Renal pelvis (tissue), 4 donors: Measurements from ENCODE around the gene DNAJC7. TPM values are rescaled to one million over a fixed set of nuclear protein-coding genes. Genes with fewer than 3 reads are reported as not detected.
A peak's percentile ranks its signal among the peaks of the same experiment; 100 is the strongest.

Experiments
- DNase-seq: peaks from one replicate; pipeline ENCODE4 v3.0.0-alpha.2; 2013
- polyA plus RNA-seq, 3 donors: library from polyadenylated mRNA; unstranded; fragments of 120-200 nt; gene quantifications; one replicate each; pipeline ENCODE4 v1.2.1, GENCODE V29; 2013; ENCODE audit not compliant: insufficient read length in 3 of 3

The DNAJC7 gene
- polyA plus RNA-seq, 3 donors, result 140 to 165 (median 150) TPM

DNA sequence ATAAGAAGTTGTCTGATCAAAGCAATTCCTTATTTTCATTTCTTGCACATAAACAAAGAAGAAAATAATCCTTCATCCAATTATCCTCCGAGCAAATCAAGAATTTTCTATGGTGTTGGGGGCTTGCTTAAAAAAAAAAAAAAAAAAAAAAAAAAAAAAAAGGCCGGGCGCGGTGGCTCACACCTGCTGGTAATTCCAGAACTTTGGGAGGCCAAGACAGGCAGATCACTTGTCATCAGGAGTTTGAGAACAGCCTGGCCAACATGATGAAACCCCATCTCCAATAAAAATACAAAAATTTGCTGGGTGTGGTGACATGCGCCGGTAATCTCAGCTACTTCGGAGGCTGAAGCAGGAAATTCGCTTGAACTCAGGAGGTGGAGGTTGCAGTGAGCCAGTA, 31.3 kb downstream of the DNAJC7 start:
- DNase-seq, result no peak

DNA sequence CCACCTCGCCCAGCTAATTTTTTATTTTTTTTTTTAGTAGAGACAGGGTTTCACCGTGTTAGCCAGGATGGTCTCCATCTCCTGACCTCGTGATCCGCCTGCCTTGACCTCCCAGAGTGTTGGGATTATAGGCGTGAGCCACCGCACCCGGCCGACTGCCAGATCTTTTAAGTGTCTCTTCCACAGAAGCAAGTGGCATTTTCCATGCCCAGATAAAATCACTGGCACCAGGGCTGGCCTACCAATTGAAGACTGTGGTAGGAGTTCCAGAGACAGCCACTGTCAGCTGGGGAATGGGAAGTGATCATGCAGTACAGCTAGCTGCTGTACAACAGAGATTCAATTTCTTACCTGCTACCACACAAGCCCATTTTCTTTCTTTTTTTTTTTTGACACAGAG, 32.8 kb downstream of the DNAJC7 start:
- DNase-seq, result no peak

DNA sequence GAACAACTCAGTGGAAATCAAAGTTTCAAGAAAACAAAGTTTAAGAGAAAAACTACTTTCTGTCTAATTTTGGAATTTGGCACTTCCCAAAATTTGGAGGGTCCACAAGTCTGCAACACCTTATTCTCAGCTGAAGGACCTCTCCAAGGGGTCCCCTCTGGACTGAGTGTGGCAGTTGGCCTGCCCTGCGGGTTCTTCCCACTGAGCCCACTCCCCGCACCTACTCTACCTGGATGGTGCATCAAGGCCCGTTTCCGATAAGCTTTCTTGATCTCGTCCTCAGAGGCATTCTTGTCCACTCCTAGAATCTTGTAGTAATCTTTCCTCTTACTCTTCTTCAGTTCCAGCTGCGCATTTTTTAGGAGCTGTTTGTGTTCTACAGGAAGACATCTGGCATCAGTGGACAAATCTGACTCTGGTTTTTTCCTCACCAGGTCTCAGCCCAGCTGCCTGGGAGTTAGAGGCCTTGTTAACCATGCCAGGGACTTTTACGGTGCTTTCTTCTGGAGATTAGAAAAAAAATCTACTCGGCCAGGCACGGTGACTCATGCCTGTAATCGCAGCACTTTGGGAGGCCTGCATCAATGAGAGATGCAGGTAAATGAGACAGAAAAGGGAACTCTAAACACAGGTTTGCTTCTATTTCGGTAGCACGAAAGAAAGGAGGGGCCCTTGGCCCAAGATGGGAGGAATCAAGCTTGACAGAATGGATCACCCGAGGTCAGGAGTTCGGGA, 35.0 kb downstream of the DNAJC7 start:
- no peak for DNase-seq

DNA sequence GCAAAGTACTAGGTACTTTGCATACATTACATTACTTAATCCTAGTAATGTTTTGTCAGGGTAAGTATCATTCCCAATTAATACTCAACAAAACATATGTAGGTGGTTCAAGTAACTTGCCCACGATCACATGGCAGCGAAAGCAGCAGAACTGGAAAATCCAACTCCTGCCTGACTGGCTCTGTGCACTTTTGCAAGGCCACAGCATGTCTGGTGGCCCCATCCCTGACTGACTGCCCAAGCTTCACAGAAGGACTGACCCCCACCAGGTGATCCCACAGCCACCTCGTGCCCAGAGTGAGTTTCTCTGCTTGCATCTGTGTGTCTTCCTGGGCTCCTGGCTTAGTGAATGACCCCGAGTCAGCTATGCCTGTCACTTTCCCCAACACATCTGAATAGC, 39.2 kb downstream of the DNAJC7 start:
- DNase-seq, result no peak

DNA sequence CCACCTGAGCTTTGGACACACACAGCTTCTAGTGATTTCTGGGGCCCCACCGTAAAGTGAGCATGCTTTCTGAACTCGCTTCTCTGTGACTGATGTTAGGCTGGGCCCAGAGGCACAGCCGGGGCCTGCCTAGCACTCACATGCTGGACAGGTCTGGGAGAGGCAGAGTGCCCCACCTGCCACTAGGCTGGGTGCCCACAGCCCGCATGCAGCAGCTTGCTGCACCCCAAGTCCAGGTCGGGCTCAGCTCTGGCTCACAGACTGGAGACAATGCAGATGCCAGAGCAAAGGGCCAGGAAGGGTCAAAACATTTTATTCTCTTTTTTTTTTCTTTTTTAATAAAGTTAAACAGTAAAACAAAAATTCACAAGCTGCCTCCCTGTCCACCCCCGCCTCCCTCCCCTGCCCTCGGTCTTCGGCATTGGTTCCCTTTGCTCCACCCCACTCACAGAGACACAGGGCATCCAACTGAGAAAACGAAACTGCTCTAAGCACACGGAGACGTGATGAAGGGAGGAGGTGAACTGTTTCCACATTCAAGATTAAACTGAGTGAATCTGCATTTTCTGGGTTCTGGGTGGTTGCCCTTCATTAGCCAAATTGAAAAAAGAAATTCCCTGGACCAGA, 41.0 kb downstream of the DNAJC7 start:
- DNase-seq, result no peak

DNA sequence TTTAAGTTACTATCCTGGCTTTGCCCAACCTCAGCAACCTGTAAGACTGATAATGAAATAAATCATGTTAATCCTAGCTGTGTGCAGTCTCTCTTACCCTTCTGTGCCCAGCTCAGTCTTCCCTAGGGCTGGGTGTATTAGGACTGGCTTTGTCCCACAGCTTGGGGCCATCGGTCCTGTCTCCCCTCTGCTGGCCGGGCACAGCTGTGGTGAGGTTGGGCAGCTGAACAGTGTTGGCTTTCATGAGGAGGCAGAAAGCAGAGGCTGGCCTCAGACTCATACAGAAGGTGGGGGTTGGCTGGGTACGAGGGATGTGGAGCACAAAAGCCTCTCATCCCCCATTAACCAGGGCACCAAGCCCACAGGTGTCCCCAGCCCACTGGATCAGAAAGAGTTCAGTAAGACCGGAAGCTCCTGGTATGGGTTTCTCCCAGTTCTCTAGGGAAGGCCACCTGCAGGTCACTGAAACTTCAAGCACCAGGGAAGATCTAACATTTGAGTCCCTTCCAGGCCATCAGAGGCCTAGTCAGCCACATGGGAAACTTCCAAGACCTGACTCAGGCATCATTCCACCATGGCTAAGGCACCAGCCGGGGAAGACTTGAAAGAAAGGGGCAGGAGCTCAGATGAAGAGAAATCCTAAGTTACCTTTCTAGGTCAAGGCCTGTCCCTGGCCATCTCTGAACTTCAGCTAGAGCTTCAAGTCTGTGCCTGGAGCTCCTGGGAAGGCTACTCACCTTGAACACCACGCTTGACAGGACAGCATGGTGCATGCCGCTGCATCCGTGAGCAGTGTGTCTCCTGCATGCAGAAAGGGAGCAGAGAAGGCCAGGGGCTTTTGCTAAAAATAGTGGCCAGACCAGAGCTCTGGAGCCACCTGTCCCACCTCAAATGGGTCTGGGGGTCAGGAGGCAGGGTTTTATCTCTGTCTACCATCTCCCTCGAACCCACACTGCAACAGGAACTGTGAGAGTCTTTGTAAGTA, 41.8 kb downstream of the DNAJC7 start:
- DNase-seq, result no peak

DNA sequence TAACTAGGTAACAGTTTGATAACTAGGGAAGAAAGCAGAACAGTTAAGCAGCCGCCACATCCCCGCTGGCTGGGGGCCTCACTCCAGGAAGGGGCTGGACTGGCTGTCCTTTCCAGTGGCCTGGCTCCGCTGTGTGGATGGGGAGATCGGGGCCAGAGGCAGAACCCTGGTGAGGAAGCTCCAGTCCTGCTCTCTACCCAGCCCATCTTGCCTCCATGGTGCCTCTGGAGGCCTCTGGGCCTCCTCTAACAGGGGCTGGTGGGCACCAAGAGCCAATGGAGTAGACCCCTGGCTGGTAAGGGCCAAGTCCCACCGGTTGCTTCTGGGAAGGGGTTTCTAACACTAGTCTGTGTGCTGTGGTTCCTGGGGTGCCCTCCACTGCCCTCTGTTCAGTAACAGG, 42.6 kb downstream of the DNAJC7 start:
- no peak for DNase-seq

DNA sequence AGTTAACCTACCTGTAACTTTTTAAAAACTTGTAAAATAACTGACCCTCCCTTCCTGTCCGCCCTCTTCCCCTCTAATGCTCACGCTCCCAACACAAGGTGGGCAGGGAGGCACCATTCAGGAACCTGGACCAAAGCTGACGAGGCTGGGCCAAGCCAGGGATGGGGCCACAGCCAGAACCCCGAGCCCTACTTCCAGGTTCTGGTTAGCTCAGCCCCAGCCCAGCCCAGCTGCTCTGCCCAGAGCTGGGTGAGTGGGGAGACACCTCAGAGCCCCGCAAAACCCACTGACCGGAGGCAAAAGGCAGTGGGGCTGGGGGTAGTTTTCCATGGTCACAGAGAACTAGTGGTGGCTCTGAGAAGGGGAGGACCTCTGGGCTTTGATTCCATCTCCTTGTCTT, 43.2 kb downstream of the DNAJC7 start:
- no peak for DNase-seq

DNA sequence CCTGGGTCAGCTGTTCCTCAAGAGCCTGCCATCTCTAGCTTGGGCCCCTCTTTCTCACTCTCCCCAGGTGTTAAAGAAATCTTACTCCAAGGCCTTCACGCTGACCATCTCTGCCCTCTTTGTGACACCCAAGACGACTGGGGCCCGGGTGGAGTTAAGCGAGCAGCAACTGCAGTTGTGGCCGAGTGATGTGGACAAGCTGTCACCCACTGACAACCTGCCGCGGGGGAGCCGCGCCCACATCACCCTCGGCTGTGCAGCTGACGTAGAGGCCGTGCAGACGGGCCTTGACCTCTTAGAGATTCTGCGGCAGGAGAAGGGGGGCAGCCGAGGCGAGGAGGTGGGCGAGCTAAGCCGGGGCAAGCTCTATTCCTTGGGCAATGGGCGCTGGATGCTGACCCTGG, 43.8 kb downstream of the DNAJC7 start:
- DNase-seq, result no peak

DNA sequence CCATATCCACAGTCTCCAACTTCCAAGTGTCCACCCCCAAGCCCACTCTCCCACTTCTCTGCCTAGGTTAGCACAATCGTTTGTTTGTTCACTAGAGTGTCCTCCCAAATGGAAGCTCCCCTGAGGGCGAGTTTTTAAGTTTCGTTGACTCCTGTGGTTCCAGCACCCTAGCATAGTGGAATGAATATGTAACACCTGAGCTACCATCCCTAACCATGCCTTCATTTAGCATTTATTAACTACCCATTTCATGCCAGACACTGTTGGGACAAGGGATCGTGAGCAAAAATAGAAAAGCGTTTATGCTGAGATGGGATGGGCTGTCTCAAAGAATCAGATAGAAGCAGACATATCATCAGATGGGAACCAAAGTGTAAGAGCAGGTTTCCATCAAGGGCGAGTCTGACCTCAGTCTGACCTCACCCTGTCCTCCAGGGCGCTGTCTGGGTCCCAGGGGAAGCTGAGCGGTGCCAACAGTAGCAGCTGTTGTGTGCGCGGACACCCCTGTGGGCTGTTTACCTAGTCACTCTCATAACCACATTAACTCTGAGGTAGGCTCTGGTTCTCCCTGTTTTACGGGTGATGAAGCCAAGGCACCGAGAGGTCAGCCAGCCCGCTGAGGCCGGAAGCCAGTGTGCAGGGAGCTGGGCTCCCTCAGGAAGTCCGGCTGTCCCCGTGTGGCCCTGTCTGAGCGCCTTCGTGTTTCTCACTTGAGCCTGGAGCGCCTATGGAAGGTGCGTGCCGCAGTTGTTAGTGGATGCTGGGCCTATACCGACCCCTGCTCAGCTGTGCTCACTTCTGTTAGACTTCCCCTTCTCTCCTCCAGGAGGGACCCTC, 44.5 kb downstream of the DNAJC7 start:
- no peak for DNase-seq

DNA sequence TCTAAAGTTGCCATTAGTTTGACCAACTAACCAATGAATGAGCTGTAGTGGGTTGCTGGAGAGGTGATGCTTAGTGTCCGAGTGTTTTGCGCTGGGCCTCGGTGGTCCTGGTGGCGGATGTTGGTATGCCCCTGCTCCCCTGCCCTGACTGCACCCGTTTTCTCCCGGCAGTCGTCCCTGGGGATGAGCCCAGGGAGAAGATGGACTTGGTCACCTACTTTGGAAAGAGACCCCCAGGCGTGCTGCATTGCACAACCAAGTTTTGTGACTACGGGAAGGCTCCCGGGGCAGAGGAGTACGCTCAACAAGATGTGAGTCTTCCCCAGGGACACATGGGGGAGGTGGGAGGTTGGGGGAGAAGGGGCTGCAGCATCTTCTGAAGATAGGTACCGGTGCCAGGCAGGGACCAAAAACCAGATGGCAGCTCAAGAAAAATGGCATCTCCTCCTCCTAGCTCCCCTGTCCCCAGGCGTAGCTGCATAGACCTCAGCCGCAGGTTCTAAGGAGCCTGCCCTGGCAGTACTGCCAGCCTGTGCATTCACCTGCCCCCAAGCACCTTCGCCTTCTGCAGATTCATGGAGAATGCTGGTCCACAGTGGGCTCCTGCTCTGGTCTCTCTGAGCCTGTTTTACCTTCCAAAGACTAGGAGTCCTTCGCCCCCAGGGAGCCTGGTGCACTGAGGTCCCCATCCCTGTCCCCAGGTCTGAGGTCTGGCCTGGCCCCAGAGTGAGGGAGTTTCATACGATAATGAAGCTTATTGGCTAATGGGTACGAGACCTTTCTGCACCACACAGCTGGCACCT, 45.3 kb downstream of the DNAJC7 start:
- DNase-seq, result no peak

DNA sequence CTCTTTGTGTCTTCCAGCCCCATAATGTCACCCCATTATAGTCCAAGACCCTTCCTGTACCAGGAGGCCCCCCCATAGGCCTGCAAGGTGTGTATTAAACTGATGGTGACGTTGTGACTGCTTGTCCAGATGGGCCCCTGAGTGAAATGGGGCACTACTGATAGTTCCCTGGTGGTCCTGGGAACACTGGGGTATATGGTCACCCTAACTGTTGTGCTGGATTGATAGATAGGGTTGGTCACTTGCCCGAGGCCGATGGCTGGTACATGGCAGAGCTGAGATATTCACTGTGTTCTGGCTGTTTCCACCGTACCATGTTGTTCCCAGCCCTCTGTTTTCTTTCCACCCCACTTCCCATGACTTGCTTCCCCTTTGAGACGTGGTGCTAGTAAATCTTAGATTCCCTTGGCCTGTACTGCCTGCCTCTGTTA, 46.3 kb downstream of the DNAJC7 start:
- no peak for DNase-seq

DNA sequence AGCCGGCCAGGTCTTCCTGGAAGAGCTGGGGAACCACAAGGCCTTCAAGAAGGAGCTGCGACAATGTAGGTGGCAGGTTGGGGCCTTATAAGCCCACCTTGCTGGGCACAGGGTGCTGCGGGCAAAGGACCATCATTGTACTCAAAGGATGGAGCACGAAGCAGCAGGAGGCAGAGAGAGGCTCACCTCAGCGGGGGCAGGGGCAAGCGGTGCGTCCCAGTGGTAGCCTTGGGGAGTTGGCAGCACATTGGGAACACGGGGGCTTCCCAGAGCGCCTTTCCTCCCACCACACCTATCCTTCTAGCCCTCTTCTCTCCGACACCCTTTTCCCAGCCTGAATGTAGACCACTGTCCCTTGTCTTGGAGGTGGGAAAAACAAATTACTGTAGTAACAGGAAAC, 48.6 kb downstream of the DNAJC7 start:
- DNase-seq, result no peak

DNA sequence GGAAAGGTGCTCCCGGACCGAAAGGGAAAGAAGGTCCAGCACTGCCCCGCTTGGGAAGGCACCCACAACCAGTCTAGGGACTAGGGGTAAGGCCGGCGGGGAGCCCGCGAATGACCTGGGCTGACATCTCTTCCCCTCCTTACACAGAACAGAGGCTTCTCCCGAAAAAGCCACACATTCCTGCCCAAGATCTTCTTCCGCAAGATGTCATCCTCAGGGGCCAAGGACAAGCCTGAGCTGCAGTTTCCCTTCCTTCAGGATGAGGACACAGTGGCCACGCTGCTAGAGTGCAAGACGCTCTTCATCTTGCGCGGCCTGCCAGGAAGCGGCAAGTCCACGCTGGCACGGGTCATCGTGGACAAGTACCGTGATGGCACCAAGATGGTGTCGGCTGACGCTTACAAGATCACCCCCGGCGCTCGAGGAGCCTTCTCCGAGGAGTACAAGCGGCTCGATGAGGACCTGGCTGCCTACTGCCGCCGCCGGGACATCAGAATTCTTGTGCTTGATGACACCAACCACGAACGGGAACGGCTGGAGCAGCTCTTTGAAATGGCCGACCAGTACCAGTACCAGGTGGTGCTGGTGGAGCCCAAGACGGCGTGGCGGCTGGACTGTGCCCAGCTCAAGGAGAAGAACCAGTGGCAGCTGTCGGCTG, 49.2 kb downstream of the DNAJC7 start:
- DNase-seq, result no peak

DNA sequence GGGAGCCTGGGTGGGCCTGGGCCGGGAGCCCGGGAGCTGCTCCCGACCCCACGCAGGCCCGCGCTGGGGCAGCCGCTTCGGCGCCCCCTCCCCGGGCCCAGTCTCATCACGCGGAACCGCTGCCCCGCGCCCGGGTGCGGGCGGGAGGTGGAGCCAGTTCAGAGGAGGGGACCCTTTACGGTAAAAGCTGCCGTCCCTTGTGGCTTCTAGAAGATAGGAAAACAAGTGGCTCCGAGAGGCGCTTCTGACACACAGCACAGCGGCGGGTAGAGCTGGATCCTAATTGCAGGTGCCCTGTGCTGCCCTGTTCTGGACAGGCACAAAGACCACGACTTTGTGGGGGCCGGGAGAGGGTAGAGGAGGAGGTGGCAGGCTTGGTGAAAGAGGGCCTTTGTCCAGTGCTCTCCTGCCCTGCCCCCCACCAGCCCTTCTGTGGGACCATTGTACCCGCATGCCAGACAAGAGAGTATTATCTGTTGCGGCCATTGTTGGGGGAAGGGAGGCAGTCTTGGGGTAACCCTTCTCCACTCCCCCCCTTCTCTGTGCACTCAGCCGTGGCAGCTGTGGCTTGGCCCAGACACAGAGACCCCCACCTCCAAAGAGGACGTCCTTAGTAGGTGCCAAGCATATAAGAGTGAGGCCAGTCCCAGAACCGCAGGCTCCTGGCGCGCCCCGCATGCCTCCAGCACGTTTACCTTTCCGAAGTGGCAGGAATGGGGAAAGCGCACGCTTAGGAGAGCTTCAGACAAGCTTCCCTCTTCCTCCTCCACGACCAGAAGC, 49.9 kb downstream of the DNAJC7 start:
- DNase-seq, result no peak

DNA sequence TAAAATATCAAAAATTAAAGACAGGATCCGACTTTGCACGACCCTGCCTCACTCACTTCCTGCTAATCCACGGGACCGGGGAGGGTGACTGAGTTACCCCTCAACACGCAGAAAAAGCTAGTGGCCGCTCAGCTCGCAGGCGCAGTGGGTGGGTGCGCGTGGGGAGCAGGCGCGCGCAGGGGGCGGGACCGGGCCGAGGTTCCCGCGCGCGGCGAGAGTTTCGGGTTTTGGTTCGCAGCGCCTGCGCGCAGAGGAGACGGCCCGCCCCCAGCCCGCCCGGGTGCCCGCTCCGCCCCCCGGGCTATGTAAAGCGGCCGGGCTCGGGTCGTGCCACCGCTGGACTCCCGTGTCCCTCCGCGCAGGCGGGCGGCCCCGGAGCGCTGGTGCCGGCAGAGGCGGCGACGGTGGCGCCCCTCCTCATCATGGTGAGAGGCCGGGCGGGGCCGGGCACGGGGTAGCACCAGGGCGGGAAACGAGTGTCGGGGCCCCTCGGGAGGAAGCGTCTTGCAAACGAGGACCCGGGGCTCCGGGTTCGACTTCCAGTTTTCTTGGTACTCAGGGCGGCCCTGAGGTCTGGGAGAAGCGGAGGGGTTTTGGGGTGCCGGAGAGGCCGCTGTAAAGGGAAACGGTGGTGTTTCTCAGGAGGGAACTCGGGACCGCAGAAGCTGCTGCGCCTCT, 50.6 kb downstream of the DNAJC7 start, which contains the start of gene CNP:
Gene CNP (plus strand): TSS at position 333 of the 678 bp plus-strand sequence. CDS start 90 bp downstream, at position 423.
- peak; percentile 90 for DNase-seq

DNA sequence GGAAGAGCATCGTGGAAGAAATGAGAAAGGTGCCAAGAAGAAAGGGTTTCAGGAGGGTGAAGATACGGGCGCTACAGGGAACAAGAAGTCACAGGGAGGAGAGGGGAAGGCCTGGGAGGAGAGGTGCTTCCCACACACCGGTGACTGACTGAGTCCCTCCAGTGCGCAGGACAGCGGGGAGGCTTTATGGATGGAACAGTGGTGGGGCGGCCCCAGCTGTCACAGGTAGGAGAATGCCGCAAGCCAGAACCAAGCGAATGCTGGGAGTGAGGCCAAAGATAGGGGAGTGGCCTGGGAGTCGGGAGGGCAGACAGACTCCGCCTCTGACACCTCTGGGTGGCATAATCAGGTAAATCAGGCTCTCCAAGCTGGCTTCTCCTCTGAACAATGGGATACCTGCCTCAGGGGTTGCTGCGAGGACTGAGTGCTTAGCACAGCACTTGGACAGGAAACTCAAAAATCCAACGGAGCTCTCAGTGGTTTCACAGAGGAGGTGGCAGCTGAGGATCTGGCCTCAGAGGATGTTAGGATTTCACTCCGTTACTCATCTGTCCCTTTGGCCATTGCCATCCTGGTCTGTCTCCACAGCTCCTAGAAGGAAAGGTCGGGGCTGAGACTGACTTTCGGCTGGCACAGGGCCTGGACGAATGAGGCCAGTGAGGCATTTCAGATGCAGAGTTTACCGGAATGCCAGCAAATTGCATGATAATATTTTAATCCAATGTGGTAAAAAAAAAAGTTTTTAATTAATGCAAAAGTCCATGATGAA, 51.4 kb downstream of the DNAJC7 start:
- DNase-seq, result no peak
